KMS-11 (cell line): ENCODE measurements around the gene TRIO.

Experiments
- H2AFZ ChIP-seq: fragments of 200-600 bp; sonication (generic); 2 replicates; pipeline ENCODE4 v1.6.1; 2016; ENCODE audit warnings: antibody characterized with exemption, mixed run types, low read depth
- H3K27ac ChIP-seq: fragments of 200-600 bp; sonication (generic); 2 replicates; pipeline ENCODE4 v1.6.1; 2016; ENCODE audit warnings: mild to moderate bottlenecking, mixed run types
- H3K27me3 ChIP-seq: fragments of 200-600 bp; sonication (generic); 2 replicates; pipeline ENCODE4 v1.6.1; 2017; ENCODE audit warnings: mild to moderate bottlenecking, low read depth, mixed run types, moderate library complexity; ENCODE audit not compliant: insufficient read depth
- H3K36me3 ChIP-seq: fragments of 200-600 bp; sonication (generic); 2 replicates; pipeline ENCODE4 v1.6.1; 2017; ENCODE audit warnings: mild to moderate bottlenecking, mixed run types; ENCODE audit not compliant: insufficient read depth
- H3K4me1 ChIP-seq: fragments of 200-600 bp; sonication (generic); 2 replicates; pipeline ENCODE4 v1.6.1; 2016; ENCODE audit warnings: mild to moderate bottlenecking, low read depth, mixed run types; ENCODE audit not compliant: poor library complexity, severe bottlenecking
- H3K4me2 ChIP-seq: fragments of 200-600 bp; sonication (generic); 2 replicates; pipeline ENCODE4 v1.7.0; 2016; ENCODE audit warnings: mild to moderate bottlenecking, mixed run types
- H3K4me3 ChIP-seq: fragments of 200-600 bp; sonication (generic); IDR thresholded peaks from 2 replicates; pipeline ENCODE4 v1.6.1; 2017; ENCODE audit warnings: low read depth, low read length, mixed read lengths; ENCODE audit not compliant: insufficient read depth
- H3K79me2 ChIP-seq: fragments of 200-600 bp; sonication (generic); 2 replicates; pipeline ENCODE4 v1.6.1; 2016; ENCODE audit warnings: low read depth, mixed run types; ENCODE audit not compliant: insufficient read depth
- H3K9ac ChIP-seq: fragments of 200-600 bp; sonication (generic); 2 replicates; pipeline ENCODE4 v1.6.1; 2016; ENCODE audit warnings: mild to moderate bottlenecking, mixed run types
- H4K20me1 ChIP-seq: fragments of 200-600 bp; sonication (generic); 2 replicates; pipeline ENCODE4 v1.6.1; 2016; ENCODE audit warnings: mild to moderate bottlenecking, mixed run types; ENCODE audit not compliant: insufficient read depth
- TF ChIP-seq, protein P1 (sequence below): fragments of 200-600 bp; sonication (generic); conservative IDR thresholded peaks from 2 replicates; pipeline ENCODE4 v1.6.1; 2017; ENCODE audit warnings: low read depth, mild to moderate bottlenecking, antibody characterized with exemption, low read length, moderate library complexity, mixed read lengths

The TRIO gene

GRCh38 chr5:14359069-14360043 lies 216.2 kb downstream of the TRIO start:
- H3K9ac ChIP-seq: no peak overlapping the region
- no peak overlapping the region for H2AFZ ChIP-seq
- TF ChIP-seq, protein P1, sequence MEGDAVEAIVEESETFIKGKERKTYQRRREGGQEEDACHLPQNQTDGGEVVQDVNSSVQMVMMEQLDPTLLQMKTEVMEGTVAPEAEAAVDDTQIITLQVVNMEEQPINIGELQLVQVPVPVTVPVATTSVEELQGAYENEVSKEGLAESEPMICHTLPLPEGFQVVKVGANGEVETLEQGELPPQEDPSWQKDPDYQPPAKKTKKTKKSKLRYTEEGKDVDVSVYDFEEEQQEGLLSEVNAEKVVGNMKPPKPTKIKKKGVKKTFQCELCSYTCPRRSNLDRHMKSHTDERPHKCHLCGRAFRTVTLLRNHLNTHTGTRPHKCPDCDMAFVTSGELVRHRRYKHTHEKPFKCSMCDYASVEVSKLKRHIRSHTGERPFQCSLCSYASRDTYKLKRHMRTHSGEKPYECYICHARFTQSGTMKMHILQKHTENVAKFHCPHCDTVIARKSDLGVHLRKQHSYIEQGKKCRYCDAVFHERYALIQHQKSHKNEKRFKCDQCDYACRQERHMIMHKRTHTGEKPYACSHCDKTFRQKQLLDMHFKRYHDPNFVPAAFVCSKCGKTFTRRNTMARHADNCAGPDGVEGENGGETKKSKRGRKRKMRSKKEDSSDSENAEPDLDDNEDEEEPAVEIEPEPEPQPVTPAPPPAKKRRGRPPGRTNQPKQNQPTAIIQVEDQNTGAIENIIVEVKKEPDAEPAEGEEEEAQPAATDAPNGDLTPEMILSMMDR: no peak
- peaks cover 3% of the 10 kb centered on the region; the same call in 1 of the 2 replicates for H3K79me2 ChIP-seq
- no peaks in the 10 kb centered on the region for H3K27me3 ChIP-seq
- H3K4me3 ChIP-seq: no peak overlapping the region
- no peaks in the 10 kb centered on the region for H4K20me1 ChIP-seq
- H3K4me1 ChIP-seq: peaks cover 10% of the 10 kb centered on the region
- no peak overlapping the region for H3K4me2 ChIP-seq
- no peaks in the 10 kb centered on the region for H3K36me3 ChIP-seq
- no peak overlapping the region for H3K27ac ChIP-seq

GRCh38 chr5:14362491-14362890 lies 219.3 kb downstream of the TRIO start:
- no peak overlapping the region for H2AFZ ChIP-seq
- no peaks in the 10 kb centered on the region for H4K20me1 ChIP-seq
- no peak overlapping the region for H3K9ac ChIP-seq
- no peaks in the 10 kb centered on the region for H3K79me2 ChIP-seq
- H3K4me3 ChIP-seq: no peak overlapping the region
- TF ChIP-seq, protein P1: no peak
- H3K27me3 ChIP-seq: no peaks in the 10 kb centered on the region
- no peak overlapping the region for H3K27ac ChIP-seq
- no peaks in the 10 kb centered on the region for H3K36me3 ChIP-seq
- no peak overlapping the region for H3K4me2 ChIP-seq
- H3K4me1 ChIP-seq: peaks cover 23% of the 10 kb centered on the region

GRCh38 chr5:14364096-14364495 lies 221.0 kb downstream of the TRIO start:
- H3K27ac ChIP-seq: no peak overlapping the region
- TF ChIP-seq, protein P1: no peak
- H3K79me2 ChIP-seq: no peaks in the 10 kb centered on the region
- H3K4me3 ChIP-seq: no peak overlapping the region
- H3K4me2 ChIP-seq: no peak overlapping the region
- no peaks in the 10 kb centered on the region for H3K27me3 ChIP-seq
- no peak overlapping the region for H2AFZ ChIP-seq
- H4K20me1 ChIP-seq: no peaks in the 10 kb centered on the region
- no peak overlapping the region for H3K9ac ChIP-seq
- peaks cover 23% of the 10 kb centered on the region for H3K4me1 ChIP-seq
- no peaks in the 10 kb centered on the region for H3K36me3 ChIP-seq

DNA sequence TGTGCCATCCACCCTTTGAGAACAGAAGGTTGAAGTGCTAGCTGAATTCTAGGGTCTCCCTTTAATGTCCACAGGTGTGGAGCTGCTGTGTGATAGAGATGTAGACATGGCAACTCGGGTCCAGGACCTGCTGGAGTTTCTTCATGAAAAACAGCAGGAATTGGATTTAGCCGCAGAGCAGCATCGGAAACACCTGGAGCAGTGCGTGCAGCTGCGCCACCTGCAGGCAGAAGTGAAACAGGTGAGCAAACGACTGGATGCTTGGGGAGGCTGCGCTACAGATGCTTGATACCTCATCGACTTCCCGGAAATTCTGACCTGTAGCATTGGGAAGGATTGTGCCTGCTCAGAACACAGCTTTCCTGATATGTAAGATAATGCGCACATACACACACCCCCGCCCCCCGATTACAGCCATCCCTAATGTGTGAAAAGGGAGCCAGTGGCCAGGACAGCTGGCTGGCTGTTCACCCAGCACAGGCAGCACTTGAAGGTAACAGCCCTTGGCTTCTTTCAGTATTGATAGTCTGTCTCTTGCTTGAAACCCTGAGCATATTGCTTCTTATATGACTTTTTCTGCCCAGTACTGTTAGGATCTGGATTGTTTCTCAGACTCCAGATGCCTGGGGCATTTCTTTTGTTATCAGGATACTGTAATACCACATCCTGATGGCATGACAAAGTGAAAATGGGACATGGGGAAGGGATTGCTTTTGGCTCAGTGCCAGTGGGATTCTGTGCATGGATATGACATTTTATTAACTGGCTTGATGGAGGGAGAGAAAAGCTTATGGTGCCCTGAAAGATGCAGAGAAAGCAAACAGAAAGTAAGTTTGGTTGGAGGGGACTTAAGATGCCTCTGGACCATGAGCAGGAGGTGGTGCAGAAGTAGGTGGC lies 221.7 kb downstream of the TRIO start:
- Histone ChIP-seq H3K9ac (no peak overlapping the region), H4K20me1 (no peaks in the 10 kb centered on the region), H3K4me1 (peaks cover 23% of the 10 kb centered on the region), H3K4me3 (no peak overlapping the region), H3K27me3 (no peaks in the 10 kb centered on the region), H3K4me2 (no peak overlapping the region), H3K79me2 (no peaks in the 10 kb centered on the region), H3K36me3 (no peaks in the 10 kb centered on the region), H3K27ac (no peak overlapping the region), H2AFZ (no peak overlapping the region)
- TF ChIP-seq, protein P1: peak; percentile 71
